ENCODE results near the gene REEP1.
A peak's percentile ranks its signal among the peaks of the same experiment; 100 is the strongest.
"Not testable (repeated sequence)": the region's sequence is repeated elsewhere in the genome, so short reads cannot be mapped to it uniquely, and the experiment has no call there.

REEP1 gene

GRCh38 chr2:86224645-86225355 lies 112.6 kb downstream of the REEP1 start:
- no peak for DNase-seq (ENCODE audit: low read depth in 2 of 2)

- no peak for DNase-seq (ENCODE audit: low read depth in 2 of 2)
Observed at GRCh38 chr2:86223927-86224560, 113.4 kb downstream of the REEP1 start.

- DNase-seq (ENCODE audit: low read depth in 2 of 2) = no peak
Observed at GRCh38 chr2:86223140-86223926, 114.1 kb downstream of the REEP1 start.

- peak in 1 of 2 donors; percentile 22 for DNase-seq (ENCODE audit: low read depth in 2 of 2)
Observed at GRCh38 chr2:86221066-86221684, 116.3 kb downstream of the REEP1 start.

- DNase-seq (ENCODE audit: low read depth in 2 of 2) = no peak
Observed at GRCh38 chr2:86219896-86220295, 117.5 kb downstream of the REEP1 start.

GRCh38 chr2:86218124-86218523 lies 119.3 kb downstream of the REEP1 start:
- no peak for DNase-seq (ENCODE audit: low read depth in 2 of 2)

GRCh38 chr2:86216575-86217555 lies 120.6 kb downstream of the REEP1 start:
- no peak for DNase-seq (ENCODE audit: low read depth in 2 of 2)

GRCh38 chr2:86214503-86214832 lies 123.0 kb downstream of the REEP1 start:
- no peak for DNase-seq (ENCODE audit: low read depth in 2 of 2)

GRCh38 chr2:86213699-86214502 lies 123.5 kb downstream of the REEP1 start:
- no peak for DNase-seq (ENCODE audit: low read depth in 2 of 2)

- no peak for DNase-seq (ENCODE audit: low read depth in 2 of 2)
Observed at GRCh38 chr2:86213056-86213455, 124.4 kb downstream of the REEP1 start.

GRCh38 chr2:86211796-86212188 lies 125.6 kb downstream of the REEP1 start:
- DNase-seq (ENCODE audit: low read depth in 2 of 2) = no peak

GRCh38 chr2:86211033-86211795 lies 126.2 kb downstream of the REEP1 start:
- no peak for DNase-seq (ENCODE audit: low read depth in 2 of 2)

GRCh38 chr2:86204458-86204857 lies 133.0 kb downstream of the REEP1 start:
- no peak for DNase-seq (ENCODE audit: low read depth in 2 of 2)

GRCh38 chr2:86203614-86204013 lies 133.8 kb downstream of the REEP1 start:
- no peak for DNase-seq (ENCODE audit: low read depth in 2 of 2)

- no peak for DNase-seq (ENCODE audit: low read depth in 2 of 2)
Observed at GRCh38 chr2:86202702-86203101, 134.7 kb downstream of the REEP1 start.

GRCh38 chr2:86202336-86202692 lies 135.1 kb downstream of the REEP1 start:
- DNase-seq (ENCODE audit: low read depth in 2 of 2) = no peak

- no peak for DNase-seq (ENCODE audit: low read depth in 2 of 2)
Observed at GRCh38 chr2:86201671-86202335, 135.6 kb downstream of the REEP1 start.

- not testable (repeated sequence) for DNase-seq (ENCODE audit: low read depth in 2 of 2)
Observed at GRCh38 chr2:86200564-86200963, 136.9 kb downstream of the REEP1 start.

GRCh38 chr2:86199834-86200177 lies 137.6 kb downstream of the REEP1 start:
- no peak for DNase-seq (ENCODE audit: low read depth in 2 of 2)

Measured in stimulated activated CD8-positive, alpha-beta memory T cell treated with anti-CD3 and anti-CD28 coated beads, Interleukin-7, amount 100 ng/mL, for 4 hours (primary cell).